ENCODE results near the gene PA2G4.

DNA sequence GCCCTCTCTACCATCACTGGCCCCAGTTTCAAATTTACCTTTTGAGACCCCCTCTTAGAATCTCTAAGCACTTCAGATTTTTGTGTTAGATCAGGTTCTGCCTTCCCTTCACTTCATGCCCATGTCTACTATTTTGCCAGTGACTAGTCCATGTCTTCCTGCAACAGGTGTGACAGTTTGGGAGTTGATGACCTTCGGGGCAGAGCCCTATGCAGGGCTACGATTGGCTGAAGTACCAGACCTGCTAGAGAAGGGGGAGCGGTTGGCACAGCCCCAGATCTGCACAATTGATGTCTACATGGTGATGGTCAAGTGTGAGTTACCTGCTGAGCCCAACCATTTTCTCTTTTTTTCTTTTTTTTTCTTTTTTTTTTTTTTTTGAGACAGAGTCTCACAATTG is 5.8 kb upstream of the PA2G4 start:
- TF ChIP-seq POLR2A (IDR thresholded peaks at IDR 0.05; ENCODE audit: low read length) (no peak), GATA1 (IDR thresholded peaks at IDR 0.05; ENCODE audit: low read depth, low read length) (no peak)

All from erythroblast (primary cell).